HG03432 (cell line): ENCODE measurements around the gene TBC1D3E.
"Not testable (repeated sequence)": the region's sequence is repeated elsewhere in the genome, so short reads cannot be mapped to it uniquely, and the experiment has no call there.

ENCODE experiments used
- ATAC-seq: cut with Tn5 transposase; IDR thresholded peaks from one replicate; pipeline ENCODE4 v1.9.1; 2021; ENCODE audit warnings: mild to moderate bottlenecking, moderate library complexity; ENCODE audit not compliant: unreplicated experiment

Gene TBC1D3E

DNA sequence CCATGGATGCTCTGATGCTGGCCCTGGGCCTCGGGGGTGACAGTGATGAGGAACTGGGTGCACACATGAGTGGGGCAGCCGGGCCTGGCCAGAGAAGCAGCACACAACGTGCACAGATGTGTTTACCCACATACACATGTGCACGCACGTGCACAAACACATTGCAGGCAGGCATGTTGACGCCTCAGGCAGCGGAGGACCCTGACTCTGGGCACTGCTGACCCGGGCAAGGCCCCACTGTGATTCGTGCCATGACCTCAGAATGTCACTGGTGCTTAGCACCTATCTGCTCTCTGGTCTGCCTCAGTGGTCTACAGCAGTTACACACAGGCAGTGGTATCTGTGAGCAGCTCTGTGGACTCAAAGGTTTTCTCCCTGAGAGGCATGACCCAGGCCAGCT, at the start of gene TBC1D3E:
Gene TBC1D3E, plus strand, starts transcription at position 301 of the 400 bp plus-strand sequence. CDS start 1,545 bp downstream, outside the sequence.
- not testable (repeated sequence) for ATAC-seq

DNA sequence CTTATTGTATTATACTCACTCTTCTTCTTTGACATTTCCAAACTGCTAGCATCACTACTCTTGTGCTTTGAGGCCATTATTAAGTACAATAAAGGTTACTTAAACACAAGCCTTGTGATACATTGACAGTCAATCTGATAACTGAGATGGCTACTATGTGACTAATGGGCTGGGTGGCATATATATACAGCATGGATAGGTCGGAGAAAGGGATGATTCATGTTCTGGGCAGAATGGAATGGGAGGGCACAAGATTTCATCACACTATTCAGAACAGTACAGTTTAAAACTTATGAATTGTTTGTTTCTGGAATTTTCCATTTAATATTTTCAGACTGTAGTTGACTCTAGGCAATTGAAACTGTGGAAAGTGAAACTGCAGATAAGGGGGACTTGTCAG, 40.4 kb upstream of the TBC1D3E start:
- not testable (repeated sequence) for ATAC-seq

DNA sequence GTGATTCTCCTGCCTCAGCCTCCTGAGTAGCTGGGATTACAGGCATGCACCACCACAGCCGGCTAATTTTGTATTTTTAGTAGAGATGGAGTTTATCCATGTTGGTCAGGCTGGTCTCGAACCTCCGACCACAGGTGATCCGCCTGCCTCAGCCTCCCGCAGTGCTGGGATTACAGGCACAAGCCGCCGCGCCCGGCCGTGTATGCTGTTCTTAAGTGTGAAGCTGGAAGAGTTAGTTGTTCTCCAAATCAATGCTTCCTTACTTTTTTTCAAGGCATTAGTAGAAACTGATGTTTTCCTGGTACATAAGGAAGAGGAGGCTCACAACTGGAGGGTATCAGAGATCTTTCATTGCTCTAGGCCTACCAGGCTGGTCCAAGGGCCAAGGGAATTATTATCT, 39.6 kb upstream of the TBC1D3E start:
- ATAC-seq, result not testable (repeated sequence)

DNA sequence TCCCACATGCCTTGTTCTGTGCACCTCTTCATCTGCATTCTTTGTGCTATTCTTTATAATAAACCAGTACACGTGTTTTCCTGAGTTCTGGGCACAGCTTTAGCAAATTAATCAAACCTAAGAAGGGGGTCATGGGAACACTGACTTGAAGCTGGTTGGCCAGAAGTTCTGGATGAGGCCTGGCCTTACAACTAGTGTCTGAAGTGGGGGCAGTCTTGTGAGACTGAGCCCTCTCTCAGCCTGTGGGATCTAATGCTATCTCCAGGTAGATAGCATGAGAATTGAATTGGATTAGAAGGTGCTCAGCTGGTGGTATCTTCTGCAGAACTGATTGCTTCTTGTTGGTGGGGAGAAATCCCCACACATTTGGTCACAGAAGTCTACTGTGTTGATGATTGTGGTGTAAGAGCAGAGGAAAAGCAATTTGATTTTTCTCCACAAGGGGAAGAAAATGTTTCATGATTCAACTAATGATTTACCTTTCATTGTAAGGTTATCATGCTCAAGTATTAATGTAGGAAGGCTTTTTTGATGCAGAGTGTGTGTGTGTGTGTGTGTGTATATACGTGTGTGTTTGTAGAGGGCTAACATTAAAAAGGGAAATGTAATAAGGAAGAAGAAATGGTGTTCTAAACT, 33.6 kb upstream of the TBC1D3E start:
- ATAC-seq, result not testable (repeated sequence)

DNA sequence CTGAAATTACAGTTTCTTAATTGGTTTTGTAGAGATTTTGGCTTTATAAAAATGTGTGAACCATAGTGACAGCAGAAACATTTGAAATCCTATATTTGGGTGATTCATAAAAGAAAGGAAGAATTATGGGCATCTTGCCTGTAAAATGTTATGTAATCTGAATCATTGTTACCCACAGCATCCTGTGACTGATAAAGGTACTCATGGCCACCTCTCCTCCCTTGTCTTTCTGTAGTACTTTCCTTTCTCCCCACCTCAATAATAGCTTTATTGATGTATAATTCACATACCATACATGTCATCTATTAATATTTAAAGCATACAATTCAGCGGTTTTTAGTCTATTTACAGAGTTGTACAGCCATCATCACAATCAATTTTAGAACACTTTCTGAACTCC, 28.5 kb upstream of the TBC1D3E start:
- not testable (repeated sequence) for ATAC-seq

DNA sequence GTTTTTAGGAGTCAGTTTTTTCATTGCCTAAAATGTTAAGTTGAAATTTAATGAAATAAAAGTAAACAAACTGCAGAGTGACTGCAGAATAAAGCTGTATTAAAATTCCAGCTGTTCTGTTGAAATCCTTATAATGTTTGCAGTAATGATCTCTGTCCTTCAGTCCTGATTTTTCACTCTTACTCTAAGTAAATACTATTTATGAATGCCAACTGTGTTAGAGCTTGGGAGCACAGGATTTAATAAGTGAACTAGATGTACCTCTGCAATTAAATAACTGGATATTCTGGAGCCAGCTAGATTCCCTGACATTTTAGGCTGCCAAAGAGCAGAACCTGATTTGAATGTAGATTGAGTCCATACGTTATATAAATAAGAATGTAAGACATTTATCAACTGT, 7.9 kb upstream of the TBC1D3E start:
- ATAC-seq, result not testable (repeated sequence)

DNA sequence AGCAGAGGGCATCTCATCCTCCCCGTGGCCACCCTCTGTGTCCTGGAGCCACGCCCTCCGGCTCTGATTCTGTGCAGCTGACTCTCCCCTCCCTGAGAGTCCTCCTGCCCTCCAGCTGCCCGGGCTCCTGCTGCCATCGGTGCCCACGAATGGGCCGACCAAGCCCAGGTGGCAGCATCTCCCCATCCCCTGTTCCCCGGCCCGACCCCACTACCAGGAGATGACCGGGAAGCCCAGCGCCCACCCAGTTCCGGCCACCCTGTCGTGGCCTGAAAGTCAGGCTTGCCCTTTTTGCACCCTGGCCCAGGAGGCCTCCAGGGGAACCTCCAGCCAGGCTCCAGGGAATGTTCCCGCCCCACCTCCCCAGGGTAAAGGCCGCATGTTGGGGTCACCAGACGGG, 7.1 kb downstream of the TBC1D3E start:
- not testable (repeated sequence) for ATAC-seq
